Activated naive CD4-positive, alpha-beta T cell treated with anti-CD3 and anti-CD28 coated beads, Interleukin-2, amount 50 U/mL, for 24 hours (primary cell): ENCODE results near the gene SLC26A1.

ENCODE experiments used
- H3K27ac Mint-ChIP-seq: one replicate; pipeline ENCODE4 v1.8.0; 2021; ENCODE audit warnings: mild to moderate bottlenecking, mixed read lengths
- H3K27me3 Mint-ChIP-seq: one replicate; pipeline ENCODE4 v1.8.0; 2021; ENCODE audit warnings: mixed read lengths
- H3K36me3 Mint-ChIP-seq: one replicate; pipeline ENCODE4 v1.8.0; 2021; ENCODE audit warnings: mixed read lengths
- H3K4me1 Mint-ChIP-seq: one replicate; pipeline ENCODE4 v1.8.0; 2021; ENCODE audit warnings: mixed read lengths
- H3K4me3 Mint-ChIP-seq: one replicate; pipeline ENCODE4 v1.8.0; 2021; ENCODE audit warnings: mild to moderate bottlenecking, mixed read lengths
- H3K9me3 Mint-ChIP-seq: one replicate; pipeline ENCODE4 v1.8.0; 2021; ENCODE audit warnings: mixed read lengths

The SLC26A1 gene

GRCh38 chr4:1031956-1032795 is 39.0 kb upstream of the SLC26A1 start:
- Mint-ChIP-seq H3K4me1 (no peaks in the 10 kb centered on the region), H3K4me3 (no peak overlapping the region), H3K36me3 (no peaks in the 10 kb centered on the region), H3K27ac (no peak overlapping the region), H3K9me3 (no peaks in the 10 kb centered on the region), H3K27me3 (no peaks in the 10 kb centered on the region)

GRCh38 chr4:1031346-1031745 is 38.1 kb upstream of the SLC26A1 start:
- no peaks in the 10 kb centered on the region for H3K36me3 Mint-ChIP-seq
- H3K27me3 Mint-ChIP-seq, result no peaks in the 10 kb centered on the region
- H3K9me3 Mint-ChIP-seq, result no peaks in the 10 kb centered on the region
- no peak overlapping the region for H3K27ac Mint-ChIP-seq
- H3K4me3 Mint-ChIP-seq, result no peak overlapping the region
- no peaks in the 10 kb centered on the region for H3K4me1 Mint-ChIP-seq

- H3K4me1 Mint-ChIP-seq, result peaks cover 5% of the 10 kb centered on the region
- no peaks in the 10 kb centered on the region for H3K27me3 Mint-ChIP-seq
- H3K9me3 Mint-ChIP-seq, result no peaks in the 10 kb centered on the region
- H3K27ac Mint-ChIP-seq, result no peak overlapping the region
- no peak overlapping the region for H3K4me3 Mint-ChIP-seq
- no peaks in the 10 kb centered on the region for H3K36me3 Mint-ChIP-seq
Measured at GRCh38 chr4:1030559-1030958, 37.4 kb upstream of the SLC26A1 start.

GRCh38 chr4:1030031-1030430 is 36.8 kb upstream of the SLC26A1 start:
- no peaks in the 10 kb centered on the region for H3K9me3 Mint-ChIP-seq
- H3K27me3 Mint-ChIP-seq, result no peaks in the 10 kb centered on the region
- no peak overlapping the region for H3K4me3 Mint-ChIP-seq
- H3K4me1 Mint-ChIP-seq, result peaks cover 5% of the 10 kb centered on the region
- H3K36me3 Mint-ChIP-seq, result peaks cover 2% of the 10 kb centered on the region
- no peak overlapping the region for H3K27ac Mint-ChIP-seq

- no peak overlapping the region for H3K4me3 Mint-ChIP-seq
Measured at GRCh38 chr4:1029529-1029928, 36.3 kb upstream of the SLC26A1 start.

GRCh38 chr4:1028574-1029220 is 35.5 kb upstream of the SLC26A1 start:
- Mint-ChIP-seq H3K4me3 (no peak overlapping the region), H3K9me3 (no peaks in the 10 kb centered on the region), H3K4me1 (peaks cover 5% of the 10 kb centered on the region), H3K36me3 (peaks cover 2% of the 10 kb centered on the region), H3K27ac (no peak overlapping the region), H3K27me3 (no peaks in the 10 kb centered on the region)

More at GRCh38 chr4:1029529-1029928, 36.3 kb upstream of the SLC26A1 start:
- peaks cover 2% of the 10 kb centered on the region for H3K36me3 Mint-ChIP-seq
- no peaks in the 10 kb centered on the region for H3K27me3 Mint-ChIP-seq
- no peaks in the 10 kb centered on the region for H3K9me3 Mint-ChIP-seq
- no peak overlapping the region for H3K27ac Mint-ChIP-seq
- H3K4me1 Mint-ChIP-seq, result peaks cover 5% of the 10 kb centered on the region

GRCh38 chr4:1027915-1028238 is 34.7 kb upstream of the SLC26A1 start:
- H3K36me3 Mint-ChIP-seq, result peaks cover 2% of the 10 kb centered on the region
- peaks cover 5% of the 10 kb centered on the region for H3K4me1 Mint-ChIP-seq
- H3K27ac Mint-ChIP-seq, result no peak overlapping the region
- H3K27me3 Mint-ChIP-seq, result no peaks in the 10 kb centered on the region
- H3K4me3 Mint-ChIP-seq, result no peak overlapping the region
- no peaks in the 10 kb centered on the region for H3K9me3 Mint-ChIP-seq

- Mint-ChIP-seq H3K4me3 (no peak overlapping the region), H3K27ac (no peak overlapping the region), H3K4me1 (peaks cover 5% of the 10 kb centered on the region), H3K27me3 (no peaks in the 10 kb centered on the region), H3K9me3 (no peaks in the 10 kb centered on the region), H3K36me3 (peaks cover 2% of the 10 kb centered on the region)
Measured at GRCh38 chr4:1027219-1027914, 34.2 kb upstream of the SLC26A1 start.

- H3K36me3 Mint-ChIP-seq, result peaks cover 2% of the 10 kb centered on the region
- no peaks in the 10 kb centered on the region for H3K9me3 Mint-ChIP-seq
- no peak overlapping the region for H3K27ac Mint-ChIP-seq
- H3K27me3 Mint-ChIP-seq, result no peaks in the 10 kb centered on the region
- peaks cover 5% of the 10 kb centered on the region for H3K4me1 Mint-ChIP-seq
- no peak overlapping the region for H3K4me3 Mint-ChIP-seq
Measured at GRCh38 chr4:1026115-1026514, 32.9 kb upstream of the SLC26A1 start.

GRCh38 chr4:1024882-1025545 is 31.8 kb upstream of the SLC26A1 start:
- H3K4me1 Mint-ChIP-seq, result peaks cover 6% of the 10 kb centered on the region
- no peaks in the 10 kb centered on the region for H3K27me3 Mint-ChIP-seq
- H3K4me3 Mint-ChIP-seq, result no peak overlapping the region
- no peaks in the 10 kb centered on the region for H3K9me3 Mint-ChIP-seq
- no peak overlapping the region for H3K27ac Mint-ChIP-seq
- H3K36me3 Mint-ChIP-seq, result peaks cover 2% of the 10 kb centered on the region

- Mint-ChIP-seq H3K27ac (no peak overlapping the region), H3K4me3 (no peak overlapping the region), H3K27me3 (no peaks in the 10 kb centered on the region), H3K36me3 (peaks cover 2% of the 10 kb centered on the region), H3K9me3 (no peaks in the 10 kb centered on the region), H3K4me1 (peaks cover 9% of the 10 kb centered on the region)
Measured at GRCh38 chr4:1023895-1024740, 30.9 kb upstream of the SLC26A1 start.

GRCh38 chr4:1023075-1023640 is 30.0 kb upstream of the SLC26A1 start:
- H3K4me1 Mint-ChIP-seq, result peaks cover 9% of the 10 kb centered on the region
- H3K9me3 Mint-ChIP-seq, result no peaks in the 10 kb centered on the region

GRCh38 chr4:1022739-1023066 is 29.5 kb upstream of the SLC26A1 start:
- peaks cover 2% of the 10 kb centered on the region for H3K36me3 Mint-ChIP-seq
- H3K9me3 Mint-ChIP-seq, result no peaks in the 10 kb centered on the region
- no peak overlapping the region for H3K4me3 Mint-ChIP-seq
- H3K27me3 Mint-ChIP-seq, result no peaks in the 10 kb centered on the region
- peaks cover 9% of the 10 kb centered on the region for H3K4me1 Mint-ChIP-seq
- no peak overlapping the region for H3K27ac Mint-ChIP-seq

More at GRCh38 chr4:1023075-1023640, 30.0 kb upstream of the SLC26A1 start:
- peaks cover 2% of the 10 kb centered on the region for H3K36me3 Mint-ChIP-seq
- H3K27ac Mint-ChIP-seq, result no peak overlapping the region
- no peaks in the 10 kb centered on the region for H3K27me3 Mint-ChIP-seq
- no peak overlapping the region for H3K4me3 Mint-ChIP-seq

- H3K9me3 Mint-ChIP-seq, result no peaks in the 10 kb centered on the region
- H3K27ac Mint-ChIP-seq, result no peak overlapping the region
- H3K36me3 Mint-ChIP-seq, result peaks cover 2% of the 10 kb centered on the region
- no peak overlapping the region for H3K4me3 Mint-ChIP-seq
- H3K27me3 Mint-ChIP-seq, result no peaks in the 10 kb centered on the region
- H3K4me1 Mint-ChIP-seq, result peaks cover 9% of the 10 kb centered on the region
Measured at GRCh38 chr4:1022051-1022738, 29.0 kb upstream of the SLC26A1 start.
